NCI-H526 (cell line): ENCODE results near the gene PHKB.
A peak's percentile ranks its signal among the peaks of the same experiment; 100 is the strongest.

Experiments
- DNase-seq, 2 experiments: peaks; one replicate each; lab custom pipeline; 2025; lab: John Stamatoyannopoulos, UW

The PHKB gene

GRCh38 chr16:47568351-47568750 is 107.2 kb downstream of the PHKB start:
- no peak for DNase-seq

GRCh38 chr16:47571049-47571448 is 109.9 kb downstream of the PHKB start:
- no peak for DNase-seq

GRCh38 chr16:47571711-47572110 is 110.6 kb downstream of the PHKB start:
- no peak for DNase-seq

- peak; percentile 81 to 85 for DNase-seq
These were observed 113.2 kb downstream of the PHKB start for GRCh38 chr16:47574091-47575054.

DNA sequence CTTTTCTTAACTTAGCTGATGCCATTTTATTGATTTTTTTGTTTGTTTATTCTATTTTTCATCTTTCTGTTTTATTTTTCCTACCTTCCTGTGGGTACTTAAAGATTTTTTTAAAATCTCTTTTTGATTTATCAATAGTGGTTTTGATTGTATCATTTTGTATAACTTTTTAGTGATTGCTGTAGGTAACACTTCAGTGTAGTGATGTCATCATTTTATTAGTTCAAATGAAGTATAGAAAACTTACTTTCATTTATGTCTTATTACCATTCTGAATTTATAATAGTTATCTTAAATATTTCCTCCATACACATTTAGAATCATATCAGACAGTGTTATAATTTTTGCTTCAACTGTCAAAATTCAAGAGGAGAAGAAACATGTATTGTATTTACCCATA is 115.9 kb downstream of the PHKB start:
- no peak for DNase-seq

DNA sequence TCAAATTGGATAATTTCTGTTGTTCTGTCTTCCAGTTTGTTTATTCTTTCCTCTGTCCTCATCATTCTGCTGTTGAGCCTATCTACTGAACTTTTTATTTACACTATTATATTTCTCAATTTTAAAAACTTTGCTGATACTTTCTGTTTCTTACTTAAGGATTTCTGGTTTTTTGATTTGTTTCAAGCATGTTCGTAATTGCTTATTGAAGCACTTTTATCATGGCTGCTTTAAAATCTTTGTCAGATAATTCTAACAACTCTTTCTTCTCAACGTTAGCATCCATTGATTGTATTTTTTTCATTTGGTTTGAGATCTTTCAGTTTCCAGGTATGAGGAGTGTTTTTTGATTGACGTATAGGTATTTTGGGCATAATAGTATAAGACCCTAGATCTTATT is 116.9 kb downstream of the PHKB start:
- no peak for DNase-seq

GRCh38 chr16:47578573-47578972 is 117.4 kb downstream of the PHKB start:
- DNase-seq = no peak

DNA sequence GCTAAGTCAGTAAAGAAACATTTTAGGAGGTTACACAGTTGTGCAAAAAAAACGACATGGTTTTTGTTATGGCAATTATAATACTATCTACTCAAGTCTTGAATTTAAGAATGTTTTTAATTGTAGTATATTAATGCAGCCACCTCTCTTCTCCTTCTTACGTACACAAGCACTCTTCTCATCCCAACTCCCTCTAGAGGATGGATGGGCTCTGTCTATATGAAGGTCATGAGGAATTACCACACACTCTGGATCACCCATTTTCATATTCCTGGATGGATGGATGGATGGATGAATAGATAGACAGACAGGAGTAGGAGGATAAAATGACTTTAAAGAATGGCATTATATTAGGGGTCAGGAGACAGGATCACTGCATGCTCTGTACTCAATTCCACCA is 120.0 kb downstream of the PHKB start:
- DNase-seq = no peak

- DNase-seq = no peak
These were observed 123.5 kb downstream of the PHKB start for GRCh38 chr16:47584464-47585225.

DNA sequence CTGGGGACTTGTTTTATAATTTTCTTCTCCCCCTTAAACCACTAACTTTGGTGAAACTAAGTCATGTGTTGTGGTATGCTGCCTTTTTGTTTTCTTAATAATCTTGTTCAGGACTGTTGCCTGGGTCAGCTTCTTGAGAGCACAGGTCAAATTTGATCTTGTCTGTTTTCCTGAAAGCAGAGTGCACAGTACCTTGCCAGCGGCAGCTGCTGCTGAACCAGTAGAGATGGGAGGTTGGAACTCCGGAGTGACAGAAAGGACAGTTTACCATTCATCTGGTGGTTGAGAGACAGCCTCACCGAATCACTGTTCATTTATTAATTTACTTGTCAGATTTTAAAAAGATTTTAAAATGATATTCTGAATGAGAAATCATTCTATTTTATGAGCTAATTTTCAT is 125.0 kb downstream of the PHKB start:
- DNase-seq = no peak

DNA sequence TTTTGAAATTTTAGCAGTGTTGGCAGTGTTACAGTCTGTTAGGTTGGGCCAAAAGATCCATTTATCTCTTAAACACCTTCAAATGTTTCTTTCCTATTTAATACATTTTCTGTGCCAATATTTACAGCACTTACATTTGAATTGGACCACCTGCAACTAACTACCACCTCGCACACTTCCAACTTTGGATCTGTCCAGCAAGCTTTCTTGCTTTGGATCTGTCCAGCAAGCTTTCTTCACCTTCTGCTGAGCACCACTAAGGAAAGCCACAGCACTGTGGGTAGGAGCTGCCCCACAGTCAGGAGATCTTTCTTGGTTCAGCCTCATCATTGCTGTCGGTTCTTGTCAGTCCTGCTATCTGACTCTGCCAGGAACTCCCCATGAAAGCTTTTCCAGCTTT is 129.3 kb downstream of the PHKB start:
- DNase-seq = no peak

DNA sequence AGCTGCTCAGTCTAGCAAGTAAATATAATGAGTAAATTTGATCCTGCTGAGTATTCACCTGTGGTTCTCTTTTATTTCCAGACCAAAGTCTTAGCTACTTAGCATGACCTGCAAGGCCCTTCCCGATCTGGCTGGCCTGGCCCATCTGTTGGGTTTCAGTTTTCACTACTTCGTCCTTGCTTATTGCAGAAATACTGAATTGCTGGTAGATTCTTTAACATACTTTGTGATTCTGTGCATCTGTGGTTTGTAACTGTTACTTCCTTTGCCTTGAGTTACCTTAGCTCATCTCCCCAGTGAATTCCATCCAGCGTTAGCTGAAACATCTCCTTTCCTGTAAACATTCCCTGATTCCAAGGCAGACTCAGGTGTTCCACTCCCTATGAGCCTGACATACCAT is 131.1 kb downstream of the PHKB start:
- no peak for DNase-seq

DNA sequence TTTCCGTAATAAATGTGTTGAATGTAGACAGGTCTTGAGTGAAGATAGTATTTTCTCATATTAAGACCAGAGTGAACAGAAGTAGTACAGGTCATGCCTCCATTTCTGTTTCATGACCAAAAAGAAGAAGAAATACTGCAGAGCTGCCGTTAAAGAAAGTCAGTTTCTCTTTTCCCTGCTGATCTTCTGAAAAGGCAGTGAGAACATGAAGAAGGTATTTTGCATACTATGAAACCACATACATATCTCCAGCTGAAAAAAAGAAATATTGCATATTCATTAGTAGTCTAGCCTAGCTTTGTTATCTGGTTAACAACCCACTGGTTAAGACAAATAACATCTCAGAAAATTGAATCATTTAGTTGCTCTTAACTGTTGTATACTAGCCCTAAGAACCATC is 138.4 kb downstream of the PHKB start:
- DNase-seq = peak; percentile 44 to 65

GRCh38 chr16:47600376-47600775 is 139.2 kb downstream of the PHKB start:
- no peak for DNase-seq

GRCh38 chr16:47604306-47604705 is 143.2 kb downstream of the PHKB start:
- DNase-seq = no peak

GRCh38 chr16:47611042-47611441 is 149.9 kb downstream of the PHKB start:
- no peak for DNase-seq

GRCh38 chr16:47611848-47612493 is 150.8 kb downstream of the PHKB start:
- no peak for DNase-seq

GRCh38 chr16:47612711-47613110 is 151.6 kb downstream of the PHKB start:
- DNase-seq = no peak

DNA sequence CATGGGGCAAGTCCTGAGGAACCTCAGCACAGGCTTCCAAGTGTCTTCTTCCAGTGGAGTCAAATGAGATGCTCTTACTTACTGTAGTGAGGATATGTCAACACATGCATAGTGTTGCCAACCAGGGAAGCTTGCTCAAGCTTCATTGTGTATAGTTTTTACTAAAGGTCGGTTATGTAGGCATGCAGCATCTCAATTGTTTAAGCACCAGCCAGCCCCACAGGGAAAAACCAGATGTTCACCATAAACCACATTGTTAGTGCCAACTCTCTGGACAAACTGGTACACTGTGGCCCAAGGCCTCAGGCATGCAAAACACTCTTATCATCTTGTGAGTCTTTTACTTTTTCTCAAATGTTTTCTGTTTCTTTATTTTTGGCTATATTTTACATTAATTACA is 152.1 kb downstream of the PHKB start:
- DNase-seq = no peak

GRCh38 chr16:47617732-47618131 is 156.6 kb downstream of the PHKB start:
- DNase-seq = no peak

DNA sequence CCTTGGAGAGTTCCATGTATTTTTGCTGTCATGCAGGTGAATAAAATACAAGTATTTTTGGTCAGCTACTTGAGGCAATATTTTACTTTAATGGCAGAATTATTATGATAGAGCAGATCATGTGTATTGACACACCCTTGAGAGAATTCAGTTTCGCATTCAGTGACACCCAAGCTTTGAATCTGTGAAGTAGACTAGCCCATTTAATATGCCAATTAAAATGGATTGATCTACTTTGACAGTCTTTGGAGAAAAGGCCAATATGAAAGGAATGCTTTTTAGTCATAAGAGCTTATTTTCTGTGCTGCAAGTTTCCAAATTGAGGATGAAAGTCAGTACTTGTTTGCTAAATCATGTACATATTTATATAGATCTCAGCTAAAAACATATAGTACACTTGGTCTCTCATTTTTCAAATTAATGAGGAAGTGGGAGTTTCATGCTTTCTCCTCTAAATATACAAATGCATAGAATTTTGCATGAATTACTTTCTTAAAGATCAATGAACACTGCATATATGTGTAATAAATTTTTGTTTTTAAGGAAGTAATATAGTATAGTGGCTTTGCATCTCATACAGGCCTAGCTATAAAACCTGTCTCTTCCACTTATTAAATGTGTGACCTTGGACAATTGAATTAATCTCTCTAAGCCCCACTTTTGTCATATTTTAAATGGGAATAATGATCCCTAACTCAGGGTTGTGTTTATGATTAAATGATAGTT is 161.5 kb downstream of the PHKB start:
- DNase-seq = no peak

GRCh38 chr16:47624563-47624962 is 163.4 kb downstream of the PHKB start:
- no peak for DNase-seq
